Activated CD4-positive, alpha-beta T cell treated with anti-CD3 and anti-CD28 coated beads for 36 hours (primary cell): Measurements from ENCODE around the gene GRB10. TPM values are rescaled to one million over a fixed set of nuclear protein-coding genes. Genes with fewer than 3 reads are reported as not detected.
"Not testable (repeated sequence)": the region's sequence is repeated elsewhere in the genome, so short reads cannot be mapped to it uniquely, and the experiment has no call there.

Experiments used
- ATAC-seq: fragments of 200-7000 bp; cut with Tn5 transposase; one replicate; pipeline ENCODE4 v1.10.0; 2021; ENCODE audit warnings: mild to moderate bottlenecking, moderate library complexity
- CTCF ChIA-PET: fragments of 350-600 bp; sonication (Branson Sonifier 250); formaldehyde crosslinking; loops from one replicate; lab custom pipeline; 2021; ENCODE audit warnings: antibody characterized with exemption; lab: Charles Lee
- POLR2A ChIA-PET: fragments of 350-600 bp; sonication (Branson Sonifier 250); formaldehyde crosslinking; loops from one replicate; lab custom pipeline; 2021; ENCODE audit warnings: antibody characterized with exemption, inconsistent platforms; lab: Charles Lee
- DNase-seq: peaks from one replicate; pipeline ENCODE4 v3.0.0-alpha.2; 2020
- H3K27ac Mint-ChIP-seq: one replicate; pipeline ENCODE4 v1.8.0; 2021; ENCODE audit warnings: mixed read lengths
- H3K27me3 Mint-ChIP-seq: one replicate; pipeline ENCODE4 v1.8.0; 2021; ENCODE audit warnings: mixed read lengths
- H3K36me3 Mint-ChIP-seq: one replicate; pipeline ENCODE4 v1.8.0; 2021; ENCODE audit warnings: low read depth, mixed read lengths
- H3K4me1 Mint-ChIP-seq: one replicate; pipeline ENCODE4 v1.8.0; 2021; ENCODE audit warnings: mixed read lengths
- H3K4me3 Mint-ChIP-seq: one replicate; pipeline ENCODE4 v1.8.0; 2021; ENCODE audit warnings: mild to moderate bottlenecking, moderate library complexity, mixed read lengths
- H3K9me3 Mint-ChIP-seq: one replicate; pipeline ENCODE4 v1.8.0; 2021; ENCODE audit warnings: low read depth, mixed read lengths
- intact Hi-C, 2 experiments: fragments of 100-400 bp; cut with DNase I in 1 of 2; cut with micrococcal nuclease in 1 of 2; formaldehyde crosslinking; loops; one replicate each; pipeline versions ENCODE4 v1.14.2 to v1.15.1; 2022 to 2024; cut with DNase I, micrococcal nuclease
- total RNA-seq, 2 experiments: library from RNA; stranded (reverse); gene quantifications; one replicate each; pipeline ENCODE4 v1.2.3, GENCODE V29; 2021

The GRB10 gene
- total RNA-seq, 2 experiments from 2014 or later: 9.5 to 11.9 TPM

DNA sequence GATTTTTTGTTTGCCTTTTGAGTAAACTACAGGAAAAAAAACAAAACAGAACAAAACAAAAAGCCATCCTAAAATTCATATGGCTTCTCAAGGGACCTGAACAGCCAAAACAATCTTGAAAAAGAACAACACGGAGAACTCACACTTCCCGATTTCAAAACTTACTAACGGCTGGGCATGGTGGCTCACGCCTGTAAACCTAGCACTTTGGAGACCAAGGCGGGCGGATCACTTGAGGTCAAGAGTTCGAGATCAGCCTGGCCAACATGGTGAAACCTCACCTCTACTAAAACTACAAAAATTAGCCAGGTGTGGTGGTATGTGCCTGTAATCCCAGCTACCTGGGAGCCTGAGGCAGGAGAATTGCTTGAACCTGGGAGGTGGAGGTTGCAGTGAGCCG is 46.9 kb downstream of the GRB10 start:
- CTCF ChIA-PET: not testable (repeated sequence)

DNA sequence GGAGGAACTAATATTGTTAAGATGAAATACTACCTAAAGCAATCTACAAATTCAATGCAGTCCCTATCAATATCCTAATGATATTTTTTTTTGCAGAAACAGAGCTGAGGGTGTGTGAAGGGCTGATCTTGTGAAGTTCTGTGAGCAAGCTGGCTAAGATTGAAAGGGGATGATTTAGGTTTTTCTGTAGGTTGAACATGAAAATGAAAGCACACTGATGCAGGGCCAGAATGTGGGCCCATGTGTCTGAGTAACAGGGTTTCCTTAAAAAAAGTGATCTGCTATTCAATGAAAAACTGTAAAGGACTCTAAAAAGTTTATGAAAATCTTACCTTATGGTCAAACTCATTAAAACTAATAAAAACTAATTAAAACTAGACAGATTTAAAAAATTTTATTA is 47.4 kb downstream of the GRB10 start:
- CTCF ChIA-PET: no interaction called here
- no peak for ATAC-seq

More for the DNA sequence above, 46.9 kb downstream of the GRB10 start:
- H3K27me3 Mint-ChIP-seq, H3K9me3 Mint-ChIP-seq, H3K4me3 Mint-ChIP-seq, intact Hi-C loops, H3K36me3 Mint-ChIP-seq, H3K27ac Mint-ChIP-seq, POLR2A ChIA-PET, ATAC-seq, DNase-seq: not testable (repeated sequence)
- H3K4me1 Mint-ChIP-seq: peaks cover 20% of the 10 kb centered on the region

DNA sequence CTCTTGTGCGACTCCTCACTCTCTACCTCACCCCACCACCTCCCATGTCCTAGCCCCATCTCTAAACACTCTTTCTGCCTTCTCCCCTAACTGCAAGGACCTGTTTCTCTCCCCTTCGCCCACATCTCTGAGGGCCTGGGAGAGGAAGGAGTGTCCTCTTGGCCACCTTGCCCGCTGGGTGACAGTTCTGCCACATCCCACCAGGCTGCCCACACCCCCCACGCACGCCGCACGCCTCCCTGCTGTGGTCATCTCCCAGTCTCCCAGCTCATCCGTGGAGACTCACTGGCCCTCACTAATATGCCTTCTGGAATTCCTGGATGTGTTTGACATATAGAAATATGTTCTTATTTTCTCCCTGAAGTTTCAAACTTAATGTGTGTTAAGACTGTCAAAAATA is 48.5 kb downstream of the GRB10 start:
- intact Hi-C loops: no loop called here
- Mint-ChIP-seq H3K36me3 (no peaks in the 10 kb centered on the region), H3K9me3 (no peaks in the 10 kb centered on the region), H3K27ac (no peak overlapping the region), H3K4me1 (peaks cover 5% of the 10 kb centered on the region), H3K27me3 (no peaks in the 10 kb centered on the region), H3K4me3 (no peak overlapping the region)
- DNase-seq (no peak), ATAC-seq (no peak)
- ChIA-PET POLR2A (no interaction called here), CTCF (no interaction called here)

More for the DNA sequence above, 47.4 kb downstream of the GRB10 start:
- no peaks in the 10 kb centered on the region for H3K27me3 Mint-ChIP-seq
- POLR2A ChIA-PET: no interaction called here
- H3K9me3 Mint-ChIP-seq: no peaks in the 10 kb centered on the region
- H3K4me3 Mint-ChIP-seq: no peak overlapping the region
- no peak overlapping the region for H3K27ac Mint-ChIP-seq
- H3K36me3 Mint-ChIP-seq: peaks cover 1% of the 10 kb centered on the region
- H3K4me1 Mint-ChIP-seq: peaks cover 15% of the 10 kb centered on the region
- intact Hi-C loops: no loop called here
- DNase-seq: no peak

DNA sequence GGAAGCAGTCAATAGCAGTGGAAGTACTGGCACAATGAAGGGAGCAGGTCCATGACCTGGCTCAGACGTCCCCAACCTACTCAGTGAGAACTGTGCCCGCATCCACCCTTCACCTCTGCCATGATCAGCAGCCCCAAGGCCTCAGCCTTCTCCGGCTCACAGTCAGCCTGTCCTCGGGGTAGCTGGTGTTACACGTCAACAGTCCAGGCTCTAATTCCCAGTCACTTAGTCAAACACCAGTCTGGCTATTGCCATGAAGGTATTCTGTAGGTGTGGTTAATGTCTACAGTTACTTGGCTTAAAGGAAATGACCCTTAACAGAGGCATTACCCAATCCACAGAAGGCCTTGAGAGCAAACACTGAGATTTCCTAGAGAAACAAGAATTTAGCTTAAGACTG is 49.1 kb downstream of the GRB10 start:
- intact Hi-C loops: no loop called here
- ATAC-seq: no peak
- peaks cover 4% of the 10 kb centered on the region for H3K4me1 Mint-ChIP-seq
- H3K4me3 Mint-ChIP-seq: no peak overlapping the region
- ChIA-PET POLR2A (no interaction called here), CTCF (no interaction called here)
- H3K9me3 Mint-ChIP-seq: no peaks in the 10 kb centered on the region
- no peaks in the 10 kb centered on the region for H3K36me3 Mint-ChIP-seq
- H3K27ac Mint-ChIP-seq: no peak overlapping the region
- no peak for DNase-seq
- no peaks in the 10 kb centered on the region for H3K27me3 Mint-ChIP-seq

DNA sequence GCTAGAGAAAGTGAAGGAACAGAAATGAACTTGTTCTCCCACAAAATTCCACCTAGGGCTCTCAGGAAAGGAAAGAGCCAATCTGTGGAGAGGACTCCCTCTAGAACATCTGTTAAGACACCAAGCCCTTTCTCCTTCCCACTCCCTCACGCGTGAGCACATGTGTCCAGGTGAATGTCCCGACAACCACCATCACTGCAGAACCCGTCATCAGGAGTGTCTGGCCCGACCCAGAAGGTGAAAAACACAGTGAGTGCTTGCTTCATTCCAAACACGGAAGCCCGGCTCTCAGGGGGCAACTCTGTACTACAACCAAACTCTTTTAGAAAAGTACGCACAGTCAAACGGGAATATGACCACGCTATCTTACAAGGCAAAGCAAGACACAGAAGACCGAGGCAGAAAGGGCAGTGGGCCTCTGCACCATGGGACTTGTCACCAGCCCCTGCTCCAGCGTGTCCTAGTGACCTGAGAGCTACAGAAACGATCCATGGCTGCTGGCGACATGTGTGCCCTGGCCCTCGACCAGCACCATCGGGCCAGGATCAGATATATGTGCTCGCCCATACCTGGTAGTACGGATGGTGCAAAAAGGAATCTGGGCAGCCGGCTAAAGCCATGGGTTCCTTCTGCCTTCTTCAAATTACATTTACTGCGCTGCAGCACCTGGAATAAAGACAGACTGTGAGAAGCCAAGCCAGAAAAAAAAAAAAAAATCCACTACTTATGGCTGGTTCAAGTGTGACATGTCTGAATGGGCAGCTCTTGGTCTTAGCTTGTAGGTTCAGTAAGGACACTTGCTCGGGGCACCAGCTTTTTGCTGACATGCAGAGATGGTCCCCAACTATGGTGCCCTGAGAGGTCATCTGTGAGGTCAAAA is 50.8 kb downstream of the GRB10 start:
- H3K27me3 Mint-ChIP-seq: no peaks in the 10 kb centered on the region
- CTCF ChIA-PET: interaction anchor here (0.9 to 1.2 kb wide), 2 partner anchors 39 to 429 kb away, joined by 4 read pairs; no protein-coding TSS in a partner anchor
- no peaks in the 10 kb centered on the region for H3K36me3 Mint-ChIP-seq
- POLR2A ChIA-PET: no interaction called here
- no peak overlapping the region for H3K27ac Mint-ChIP-seq
- no peak for DNase-seq
- no peak overlapping the region for H3K4me3 Mint-ChIP-seq
- intact Hi-C loops: no loop called here
- H3K9me3 Mint-ChIP-seq: no peaks in the 10 kb centered on the region
- ATAC-seq: no peak
- peaks cover 4% of the 10 kb centered on the region for H3K4me1 Mint-ChIP-seq

DNA sequence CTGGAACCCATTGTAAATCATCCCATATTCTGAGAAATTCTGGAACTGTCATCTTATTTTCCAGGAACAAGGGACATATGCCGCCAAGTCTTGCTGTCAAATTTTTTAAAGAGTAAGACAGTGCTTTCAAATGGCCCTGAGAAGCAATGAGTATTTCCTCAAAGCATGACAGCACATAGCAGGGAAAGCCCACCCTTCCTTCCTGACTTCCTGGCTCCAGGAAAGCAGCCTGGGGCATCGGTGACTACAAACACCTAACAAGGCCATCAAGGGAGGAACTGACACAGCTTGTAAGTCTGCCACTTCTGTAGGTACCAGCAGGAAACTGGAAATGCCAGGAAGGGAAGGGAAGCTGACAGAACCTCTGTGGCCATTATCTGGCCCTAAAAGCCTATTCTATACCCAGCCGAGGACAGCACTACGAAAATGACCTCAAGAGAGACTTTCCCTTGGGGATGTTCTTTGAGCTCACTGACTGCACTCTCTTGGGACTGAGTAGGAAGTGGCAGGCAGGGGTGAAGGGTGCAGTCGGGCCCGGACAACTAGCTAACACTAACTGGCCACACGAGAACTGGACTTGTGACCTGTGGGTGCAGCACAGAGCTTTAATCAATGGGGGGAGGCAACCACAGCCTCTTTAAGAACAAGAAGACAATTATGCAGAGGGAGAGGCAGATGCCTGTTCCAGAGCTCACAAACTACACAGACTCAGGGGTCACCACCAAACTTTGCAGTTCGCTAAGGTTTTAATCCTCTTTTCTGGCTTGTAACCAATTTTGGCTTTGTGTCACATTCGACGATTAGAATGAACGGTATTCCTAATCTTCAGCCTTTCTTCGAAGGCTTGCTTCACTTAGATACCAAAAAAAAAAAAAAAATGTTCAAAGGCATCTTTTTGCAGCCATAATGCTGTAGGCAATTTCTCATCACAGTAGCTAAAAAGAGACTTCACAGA is 52.0 kb downstream of the GRB10 start:
- Mint-ChIP-seq H3K36me3 (no peaks in the 10 kb centered on the region), H3K27ac (no peak overlapping the region), H3K9me3 (no peaks in the 10 kb centered on the region), H3K4me1 (peaks cover 4% of the 10 kb centered on the region), H3K4me3 (no peak overlapping the region), H3K27me3 (no peaks in the 10 kb centered on the region)
- intact Hi-C loops: no loop called here
- ATAC-seq (no peak), DNase-seq (no peak)
- CTCF ChIA-PET: interaction anchor here (0.9 kb wide), 1 partner anchor 38 kb away, joined by 4 read pairs; no protein-coding TSS in a partner anchor
- POLR2A ChIA-PET: no interaction called here

DNA sequence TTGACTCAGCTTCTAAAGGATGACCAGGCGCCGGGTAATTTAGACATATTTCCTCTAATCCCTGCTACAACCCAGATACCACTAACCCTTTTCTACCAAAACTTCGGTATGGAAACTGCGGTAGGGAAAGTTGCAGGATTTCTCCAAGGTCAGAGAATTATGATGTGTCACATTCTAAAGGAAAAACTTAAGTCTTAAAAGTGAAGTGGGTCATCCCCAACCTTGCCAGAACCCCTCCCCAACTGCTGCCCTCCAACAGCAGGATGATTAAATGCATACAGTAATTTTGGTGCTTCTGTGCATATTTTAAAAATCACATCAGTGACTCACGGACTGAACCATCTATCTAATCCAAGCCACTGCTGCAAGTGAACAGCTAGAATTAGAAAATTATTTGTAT is 52.7 kb downstream of the GRB10 start:
- Mint-ChIP-seq H3K36me3 (no peaks in the 10 kb centered on the region), H3K4me3 (no peak overlapping the region), H3K4me1 (no peaks in the 10 kb centered on the region), H3K9me3 (no peaks in the 10 kb centered on the region), H3K27me3 (no peaks in the 10 kb centered on the region), H3K27ac (no peak overlapping the region)
- DNase-seq (no peak), ATAC-seq (no peak)
- ChIA-PET CTCF (no interaction called here), POLR2A (no interaction called here)
- intact Hi-C loops: no loop called here

DNA sequence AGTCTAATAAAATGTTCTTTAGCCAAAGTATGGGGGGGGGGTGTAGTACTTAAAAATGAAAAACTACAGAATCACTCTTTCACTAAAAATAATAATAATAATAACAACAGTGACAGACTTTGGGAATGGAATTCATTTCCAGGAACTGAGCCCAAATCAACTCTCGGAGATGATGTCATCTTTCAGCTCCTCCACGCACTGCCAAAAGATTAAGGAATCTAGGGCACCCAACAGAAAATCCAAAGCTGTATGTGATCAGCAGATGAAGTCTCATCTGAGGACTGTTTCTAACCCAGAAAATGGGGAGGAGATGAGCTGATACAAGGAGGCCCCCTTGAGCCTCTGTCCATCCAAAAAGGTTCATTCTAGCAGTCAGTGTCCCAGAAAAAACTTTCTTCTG is 54.5 kb downstream of the GRB10 start:
- intact Hi-C loops: no loop called here
- no peak for DNase-seq
- no peaks in the 10 kb centered on the region for H3K9me3 Mint-ChIP-seq
- no peak overlapping the region for H3K4me3 Mint-ChIP-seq
- H3K27ac Mint-ChIP-seq: no peak overlapping the region
- no peaks in the 10 kb centered on the region for H3K27me3 Mint-ChIP-seq
- H3K36me3 Mint-ChIP-seq: no peaks in the 10 kb centered on the region
- H3K4me1 Mint-ChIP-seq: peaks cover 8% of the 10 kb centered on the region
- ATAC-seq: no peak
- POLR2A ChIA-PET: no interaction called here
- CTCF ChIA-PET: interaction anchor here (0.6 kb wide), 1 partner anchor 181 kb away, joined by 4 read pairs; no protein-coding TSS in a partner anchor

DNA sequence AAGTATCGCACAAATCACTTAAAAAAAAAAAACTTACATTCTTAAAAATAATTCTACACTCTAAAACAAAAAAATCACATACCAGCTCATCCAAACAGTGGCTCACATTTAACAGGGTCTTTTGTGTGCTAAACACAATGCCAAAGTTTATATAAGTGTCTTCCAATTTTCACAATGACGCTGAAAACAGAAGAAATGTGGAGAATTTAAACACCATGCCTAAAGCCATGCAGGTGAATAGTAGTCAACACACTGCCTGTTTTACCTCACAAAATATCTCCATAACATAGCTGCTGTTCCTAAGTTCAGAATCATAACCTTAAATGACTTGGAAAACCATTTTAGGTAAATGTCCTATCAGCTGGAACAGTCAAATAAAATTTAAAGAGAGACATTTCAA is 55.0 kb downstream of the GRB10 start:
- intact Hi-C loops: no loop called here
- no peaks in the 10 kb centered on the region for H3K9me3 Mint-ChIP-seq
- no peak overlapping the region for H3K4me3 Mint-ChIP-seq
- H3K27ac Mint-ChIP-seq: no peak overlapping the region
- ATAC-seq (no peak), DNase-seq (no peak)
- peaks cover 8% of the 10 kb centered on the region for H3K4me1 Mint-ChIP-seq
- ChIA-PET CTCF (interaction anchor here (0.6 kb wide), 2 partner anchors 181 to 316 kb away, joined by 3 to 4 read pairs; no protein-coding TSS in a partner anchor), POLR2A (no interaction called here)
- no peaks in the 10 kb centered on the region for H3K27me3 Mint-ChIP-seq
- H3K36me3 Mint-ChIP-seq: no peaks in the 10 kb centered on the region

DNA sequence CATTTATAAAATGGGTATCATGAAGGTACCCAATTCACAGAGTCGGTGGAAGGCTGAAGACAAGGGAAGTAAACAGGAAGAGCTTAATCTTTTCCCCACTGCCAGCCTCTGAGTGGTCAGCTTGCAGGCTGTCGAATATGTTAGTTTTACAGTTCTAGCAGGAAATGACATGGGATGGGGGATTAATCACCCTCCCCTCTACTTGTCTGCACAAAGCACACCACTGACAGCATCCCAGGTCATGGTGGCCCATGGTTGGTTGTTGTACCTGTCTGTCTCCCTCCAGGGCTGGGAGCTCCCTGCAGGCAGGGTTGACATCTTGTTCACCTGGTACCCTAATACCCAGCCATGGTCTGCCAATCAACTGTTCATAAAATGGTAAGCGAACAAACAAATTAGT is 55.6 kb downstream of the GRB10 start:
- ChIA-PET POLR2A (no interaction called here), CTCF (interaction anchor here (0.6 kb wide), 1 partner anchor 315 kb away, joined by 3 read pairs; no protein-coding TSS in a partner anchor)
- Mint-ChIP-seq H3K27me3 (no peaks in the 10 kb centered on the region), H3K4me1 (peaks cover 8% of the 10 kb centered on the region), H3K4me3 (no peak overlapping the region), H3K9me3 (no peaks in the 10 kb centered on the region), H3K27ac (no peak overlapping the region), H3K36me3 (no peaks in the 10 kb centered on the region)
- ATAC-seq (peak; percentile 39), DNase-seq (no peak)
- intact Hi-C loops: no loop called here

DNA sequence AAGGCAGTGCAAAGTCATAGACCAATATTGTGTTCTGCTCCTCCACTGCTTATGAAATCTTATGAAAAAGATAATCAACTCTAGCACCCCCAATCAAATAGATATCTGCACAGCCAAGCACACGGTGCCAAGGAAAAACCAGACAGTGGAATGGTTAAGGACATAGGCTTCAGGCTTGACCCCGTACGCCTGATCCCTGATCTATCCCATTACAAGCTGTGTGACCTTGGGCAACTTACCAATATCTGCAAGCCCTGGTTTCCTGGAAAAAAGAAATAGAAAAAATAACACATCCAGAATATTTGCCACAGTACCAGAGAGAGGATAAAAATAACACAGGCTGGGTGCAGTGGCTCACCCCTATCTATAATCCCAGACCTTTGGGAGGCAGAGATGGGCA is 56.9 kb downstream of the GRB10 start:
- H3K27ac Mint-ChIP-seq: no peak overlapping the region
- intact Hi-C loops: no loop called here
- ChIA-PET POLR2A (no interaction called here), CTCF (no interaction called here)
- no peaks in the 10 kb centered on the region for H3K36me3 Mint-ChIP-seq
- no peaks in the 10 kb centered on the region for H3K27me3 Mint-ChIP-seq
- no peak overlapping the region for H3K4me3 Mint-ChIP-seq
- DNase-seq: no peak
- H3K9me3 Mint-ChIP-seq: no peaks in the 10 kb centered on the region
- no peak for ATAC-seq
- peaks cover 8% of the 10 kb centered on the region for H3K4me1 Mint-ChIP-seq
